GM21723 (cell line): ENCODE data around the gene MPPED1.

Experiments
- ATAC-seq: cut with Tn5 transposase; IDR thresholded peaks from one replicate; pipeline ENCODE4 v1.9.1; 2021; ENCODE audit warnings: mild to moderate bottlenecking, moderate library complexity; ENCODE audit not compliant: unreplicated experiment

The MPPED1 gene

DNA sequence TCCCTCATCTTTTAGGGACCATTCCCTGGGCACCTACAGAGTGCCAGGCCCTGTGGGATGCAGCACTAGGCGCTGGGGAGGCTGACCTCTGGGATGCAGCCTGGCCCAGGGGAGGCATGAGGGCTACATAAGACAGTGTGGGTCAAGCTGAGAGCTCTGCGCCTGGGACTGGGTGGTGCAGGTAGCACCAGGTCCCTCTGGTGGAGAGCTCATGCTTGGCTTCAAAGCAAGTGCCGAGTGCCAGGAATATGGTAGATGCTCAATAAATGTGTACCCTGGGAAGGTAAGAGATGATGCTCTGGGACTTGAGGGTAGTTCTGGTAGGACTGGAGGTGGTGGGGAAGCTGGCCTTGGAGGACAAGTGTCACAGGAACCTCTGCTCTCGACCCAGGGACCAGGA lies 2.0 kb upstream of the MPPED1 start:
- ATAC-seq: no peak

DNA sequence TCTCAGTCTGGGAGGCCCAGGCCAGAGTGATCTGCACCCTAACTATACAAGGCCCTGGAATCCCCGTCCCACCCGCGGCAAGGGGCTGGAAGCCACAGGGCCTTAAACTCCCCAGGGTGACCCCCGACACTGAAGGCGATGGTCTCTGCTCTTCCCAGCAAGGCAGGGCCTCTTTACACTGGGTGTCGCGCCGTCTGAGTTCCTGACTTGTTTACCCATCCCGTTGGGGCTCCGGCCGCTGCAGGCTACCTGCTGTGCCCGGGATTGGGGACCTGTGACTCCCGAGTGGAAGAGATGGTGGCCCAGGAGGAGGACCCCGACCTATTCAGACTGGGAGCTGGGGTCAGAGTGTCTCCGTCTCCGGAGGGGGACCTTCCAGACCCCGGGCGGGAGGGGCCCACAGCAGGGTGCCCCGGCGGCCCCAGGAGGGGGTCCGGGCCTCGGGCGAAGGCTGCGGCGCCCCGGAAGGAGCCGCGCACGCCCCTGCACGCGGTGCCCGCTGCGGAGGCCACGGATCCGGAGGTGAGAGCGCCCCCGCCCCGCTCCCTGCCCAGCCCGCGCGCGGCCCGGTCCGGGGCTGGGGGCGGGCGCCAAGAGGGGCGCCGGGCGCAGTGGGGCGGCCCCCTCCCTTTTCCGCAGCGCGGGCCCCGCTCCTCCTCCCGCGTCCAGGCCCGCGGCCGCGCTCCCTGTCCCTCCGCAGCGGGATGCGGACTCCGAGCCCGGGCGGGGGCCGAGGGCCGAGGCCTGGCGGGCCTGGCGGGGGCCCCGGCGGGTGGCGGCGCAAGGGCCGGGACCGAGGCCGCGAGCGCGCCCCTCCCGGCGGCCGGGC lies 560 bp upstream of the MPPED1 start:
- no peak for ATAC-seq

GRCh38 chr22:43412808-43413795 lies 1.3 kb downstream of the MPPED1 start:
- no peak for ATAC-seq

DNA sequence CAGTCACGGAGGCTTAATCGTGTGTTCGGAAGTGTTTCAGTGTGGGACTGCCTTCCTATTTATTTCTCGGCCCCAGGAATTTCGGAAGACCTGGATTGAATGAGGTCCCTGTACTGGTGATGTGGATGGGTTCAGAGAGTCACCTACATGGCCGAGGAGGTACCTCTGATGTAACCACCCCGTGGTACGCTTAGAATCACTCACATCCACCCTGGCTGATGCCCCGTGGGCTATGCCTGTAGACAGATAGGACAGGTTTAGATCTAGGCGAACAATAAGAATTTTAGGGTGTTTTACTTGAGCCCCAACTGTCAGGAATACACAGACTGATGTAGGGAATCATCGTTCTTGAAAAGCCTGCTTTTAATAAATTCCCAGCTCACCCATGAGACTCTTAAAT lies 2.0 kb downstream of the MPPED1 start:
- ATAC-seq: no peak

DNA sequence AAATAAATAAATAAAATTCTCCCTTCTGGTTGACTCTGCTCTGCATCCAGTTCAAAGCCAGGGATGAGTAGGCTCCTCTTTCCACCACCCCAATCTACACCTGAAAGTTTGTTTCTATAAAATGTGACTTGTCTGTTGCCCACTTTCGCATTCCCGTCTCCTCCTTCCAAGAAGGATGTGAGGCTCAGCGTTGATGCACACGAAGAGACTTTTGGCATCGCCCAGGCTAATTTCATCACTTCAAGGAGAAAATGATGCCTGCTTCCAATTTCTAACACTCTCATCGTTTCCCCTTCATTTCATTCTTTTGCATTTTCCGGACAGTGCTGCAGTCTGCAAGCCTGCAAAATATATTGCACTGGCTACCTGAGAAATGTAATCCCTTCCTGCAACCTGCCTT lies 3.9 kb downstream of the MPPED1 start:
- no peak for ATAC-seq

- no peak for ATAC-seq
Measured at GRCh38 chr22:43417555-43417954, 5.7 kb downstream of the MPPED1 start.

DNA sequence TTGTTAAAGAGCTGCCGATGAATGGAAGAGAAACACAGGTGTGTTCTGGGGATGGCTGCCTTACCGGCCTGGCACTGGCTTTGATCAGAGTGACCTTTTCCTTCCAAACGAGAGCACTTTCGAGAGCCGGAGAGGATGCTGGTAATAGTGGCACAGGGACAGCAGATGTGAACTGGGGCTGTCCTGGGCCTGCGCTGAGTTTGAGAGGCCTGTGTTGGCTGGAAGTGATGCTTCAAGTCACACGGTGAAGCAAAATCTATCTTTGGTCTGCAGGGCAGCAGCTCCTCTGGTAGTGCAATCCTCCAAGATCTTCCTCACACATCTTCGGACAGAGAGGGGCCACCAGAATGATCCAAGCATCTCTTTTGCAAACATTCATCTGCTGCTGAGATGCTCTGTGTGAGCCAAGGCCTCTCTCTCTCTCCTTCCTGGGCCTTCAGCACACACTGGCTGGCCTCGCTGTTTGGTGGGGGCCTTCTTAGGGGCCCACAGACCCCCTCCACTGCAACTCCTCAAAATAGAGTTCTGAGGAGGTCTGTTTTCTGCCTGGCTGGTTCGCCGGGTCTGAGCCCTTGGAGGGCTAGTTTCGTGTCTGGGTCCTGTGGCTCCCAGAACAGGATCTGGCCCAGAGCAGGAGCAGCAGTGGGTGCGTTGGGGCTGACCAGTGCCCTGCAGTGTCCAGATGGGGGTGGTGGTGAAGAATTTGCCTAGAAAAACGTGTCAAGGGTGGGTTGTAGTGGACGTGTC lies 6.4 kb downstream of the MPPED1 start:
- no peak for ATAC-seq

DNA sequence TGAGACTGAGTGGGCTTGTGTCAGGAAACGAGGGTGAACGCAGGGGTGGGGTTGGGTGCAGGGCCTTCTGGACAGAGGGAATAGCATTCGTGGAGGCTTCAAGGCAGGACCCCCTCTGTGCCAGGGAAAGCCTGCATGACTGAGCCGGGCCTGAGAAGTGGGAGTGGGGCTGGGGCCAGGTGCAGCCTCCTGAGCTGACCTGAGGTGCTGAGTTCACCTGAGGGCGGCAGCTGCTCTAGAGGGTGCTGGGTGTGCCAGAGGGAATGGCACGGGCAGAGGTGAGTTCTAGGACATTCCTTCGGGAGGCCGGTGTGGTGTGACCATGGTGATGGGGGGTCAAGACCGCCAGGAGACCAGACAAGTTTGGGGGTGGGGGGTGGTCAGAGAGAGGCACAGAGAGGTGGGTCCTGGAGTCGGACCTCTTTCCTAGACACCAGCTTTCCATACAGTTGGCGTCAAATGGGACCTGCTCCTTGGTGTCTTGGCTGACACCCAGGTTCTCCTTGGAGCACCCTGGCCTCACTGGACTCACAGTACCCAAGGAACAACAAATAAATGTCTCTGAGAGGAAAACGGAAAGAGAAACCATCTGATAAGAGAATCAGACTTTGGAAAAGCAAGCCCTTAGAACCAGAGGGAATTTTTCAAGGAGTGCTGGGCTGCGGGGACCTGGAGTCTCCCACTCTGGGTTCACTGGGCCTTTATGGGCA lies 7.7 kb downstream of the MPPED1 start:
- no peak for ATAC-seq

- ATAC-seq: no peak
Measured at GRCh38 chr22:43421046-43421665, 9.3 kb downstream of the MPPED1 start.

DNA sequence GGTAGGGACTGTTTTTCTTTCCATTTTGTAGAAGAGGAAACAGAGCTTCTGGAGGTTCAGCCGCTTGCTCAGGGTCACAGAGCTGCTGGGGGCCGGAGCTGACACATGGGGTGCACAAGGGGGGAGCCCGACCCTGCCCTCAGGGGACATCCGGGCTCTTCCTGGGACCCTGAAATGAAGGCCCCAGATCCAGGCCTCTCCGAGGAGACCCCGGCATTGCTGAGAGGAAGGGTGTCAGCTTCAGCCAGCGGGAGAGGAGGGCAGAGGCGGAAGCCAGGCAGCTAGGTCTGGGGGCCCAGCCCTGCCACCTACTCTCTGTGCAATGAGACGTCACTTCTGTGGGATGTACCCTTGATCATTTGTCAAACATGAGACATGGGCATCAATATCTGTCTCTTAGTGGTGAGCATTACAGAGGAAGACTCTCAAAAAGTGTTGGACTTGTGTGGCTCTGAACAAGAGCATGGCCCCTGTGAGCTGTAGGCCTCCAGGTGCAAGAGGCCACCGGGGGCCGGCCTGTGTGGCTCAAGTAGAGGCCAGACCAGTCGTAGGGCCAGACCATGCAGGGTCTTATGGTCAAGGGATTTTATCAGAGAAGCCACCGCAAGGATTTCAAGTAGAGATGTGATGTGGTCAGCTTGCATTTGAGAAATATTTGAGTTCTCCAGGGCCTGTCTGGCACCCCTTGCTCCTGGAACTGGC lies 10.3 kb downstream of the MPPED1 start:
- no peak for ATAC-seq

DNA sequence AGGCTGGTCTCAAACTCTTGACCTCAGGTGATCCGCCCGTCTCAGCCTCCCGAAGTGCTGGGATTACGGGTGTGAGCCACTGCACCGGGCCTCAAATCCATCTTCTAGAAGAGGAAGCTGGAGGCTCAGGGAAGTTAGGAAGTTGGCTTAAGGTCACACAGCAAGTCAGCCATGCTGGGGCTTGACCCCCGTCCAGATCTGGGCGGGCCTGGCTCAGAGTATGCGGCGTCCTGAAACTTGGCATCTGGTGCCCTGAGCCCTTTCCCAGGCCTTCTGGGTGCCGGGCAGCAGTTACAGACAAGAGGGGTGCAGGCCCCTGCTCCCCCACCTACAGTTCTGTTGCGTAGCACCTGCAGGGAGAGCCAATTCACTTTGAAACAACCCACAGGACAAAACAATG lies 11.2 kb downstream of the MPPED1 start:
- ATAC-seq: no peak

GRCh38 chr22:43424201-43424600 lies 12.4 kb downstream of the MPPED1 start:
- no peak for ATAC-seq

- ATAC-seq: no peak
Measured at GRCh38 chr22:43424666-43425630, 13.1 kb downstream of the MPPED1 start.

GRCh38 chr22:43425976-43426785 lies 14.4 kb downstream of the MPPED1 start:
- no peak for ATAC-seq

- ATAC-seq: no peak
Measured at GRCh38 chr22:43426816-43427215, 15.0 kb downstream of the MPPED1 start.

- no peak for ATAC-seq
Measured at GRCh38 chr22:43427296-43428004, 15.6 kb downstream of the MPPED1 start.

GRCh38 chr22:43428005-43428485 lies 16.2 kb downstream of the MPPED1 start:
- no peak for ATAC-seq
